Measurements from ENCODE around the gene CLEC4M. TPM values are rescaled to one million over a fixed set of nuclear protein-coding genes. Genes with fewer than 3 reads are reported as not detected.

CLEC4M gene
- polyA plus RNA-seq, 1 donor (not counting 4 experiments of a cell fraction or from before 2014, with no cell fraction given) = not detected

- Histone ChIP-seq H3K27ac (ENCODE audit: control insufficient read depth, insufficient read depth, low read length) (no peak overlapping the region), H3K4me1 (ENCODE audit: control insufficient read depth, extremely low read depth, insufficient read depth, low read length) (no peaks in the 10 kb centered on the region), H3K9me1 (ENCODE audit: control insufficient read depth, extremely low read depth, insufficient read depth, low read length) (no peaks in the 10 kb centered on the region), H3K4me2 (ENCODE audit: control insufficient read depth, extremely low read depth, insufficient read depth, low read depth, low read length) (no peak overlapping the region), H2AFZ (ENCODE audit: control insufficient read depth, low read length) (no peak overlapping the region), H4K20me1 (ENCODE audit: control insufficient read depth, extremely low read depth, insufficient read depth, low read length) (no peaks in the 10 kb centered on the region), H3K79me2 (ENCODE audit: control insufficient read depth, insufficient read depth, low read length) (no peaks in the 10 kb centered on the region), H3K9ac (ENCODE audit: control insufficient read depth, extremely low read depth, insufficient read depth, low read length) (no peak overlapping the region), H3K9me3 (ENCODE audit: control insufficient read depth, low read depth, low read length) (no peaks in the 10 kb centered on the region), H3K27me3 (ENCODE audit: control insufficient read depth, extremely low read depth, insufficient read depth, low read length) (peaks cover 26% of the 10 kb centered on the region), H3K4me3 (ENCODE audit: control insufficient read depth in 2 of 3, extremely low read depth in 1 of 3, insufficient read depth in 2 of 3, low read depth in 1 of 3, low read length in 3 of 3) (no peak overlapping the region), H3K36me3 (ENCODE audit: control insufficient read depth in 2 of 2, extremely low read depth in 1 of 2, insufficient read depth in 2 of 2, low read length in 2 of 2) (no peaks in the 10 kb centered on the region)
- dilution Hi-C loops (cut with MboI; ENCODE audit: extremely low pct_ligation_motif_present, low sequenced_read_pairs) = no loop called here
- DNase-seq (ENCODE audit: low read depth, low spot score) (no peak), FAIRE-seq (no peak)
- TF ChIP-seq CTCF (optimal IDR thresholded peaks at IDR 0.05 in 1 of 3, IDR thresholded peaks at IDR 0.05 in 1 of 3, conservative IDR thresholded peaks at IDR 0.05 in 1 of 3; ENCODE audit: extremely low read depth in 1 of 3, insufficient read depth in 2 of 3, low read length in 3 of 3) = no peak
- TF ChIP-seq EZH2 (IDR thresholded peaks at IDR 0.05; ENCODE audit: low read length) = no peak
Observed at GRCh38 chr19:7725791-7726190, 37.3 kb upstream of the CLEC4M start.

- Histone ChIP-seq H3K4me3 (ENCODE audit: control insufficient read depth in 2 of 3, extremely low read depth in 1 of 3, insufficient read depth in 2 of 3, low read depth in 1 of 3, low read length in 3 of 3) (no peak overlapping the region), H3K36me3 (ENCODE audit: control insufficient read depth in 2 of 2, extremely low read depth in 1 of 2, insufficient read depth in 2 of 2, low read length in 2 of 2) (no peaks in the 10 kb centered on the region), H3K4me2 (ENCODE audit: control insufficient read depth, extremely low read depth, insufficient read depth, low read depth, low read length) (no peak overlapping the region), H3K27me3 (ENCODE audit: control insufficient read depth, extremely low read depth, insufficient read depth, low read length) (peaks cover 47% of the 10 kb centered on the region), H3K9me3 (ENCODE audit: control insufficient read depth, low read depth, low read length) (no peaks in the 10 kb centered on the region), H2AFZ (ENCODE audit: control insufficient read depth, low read length) (no peak overlapping the region), H3K9me1 (ENCODE audit: control insufficient read depth, extremely low read depth, insufficient read depth, low read length) (no peaks in the 10 kb centered on the region), H4K20me1 (ENCODE audit: control insufficient read depth, extremely low read depth, insufficient read depth, low read length) (no peaks in the 10 kb centered on the region), H3K27ac (ENCODE audit: control insufficient read depth, insufficient read depth, low read length) (no peak overlapping the region), H3K9ac (ENCODE audit: control insufficient read depth, extremely low read depth, insufficient read depth, low read length) (no peak overlapping the region), H3K79me2 (ENCODE audit: control insufficient read depth, insufficient read depth, low read length) (no peaks in the 10 kb centered on the region), H3K4me1 (ENCODE audit: control insufficient read depth, extremely low read depth, insufficient read depth, low read length) (no peaks in the 10 kb centered on the region)
- TF ChIP-seq CTCF (optimal IDR thresholded peaks at IDR 0.05 in 1 of 3, IDR thresholded peaks at IDR 0.05 in 1 of 3, conservative IDR thresholded peaks at IDR 0.05 in 1 of 3; ENCODE audit: extremely low read depth in 1 of 3, insufficient read depth in 2 of 3, low read length in 3 of 3) (no peak), EZH2 (IDR thresholded peaks at IDR 0.05; ENCODE audit: low read length) (peak; percentile 38)
- dilution Hi-C loops (cut with MboI; ENCODE audit: extremely low pct_ligation_motif_present, low sequenced_read_pairs) = no loop called here
- FAIRE-seq (no peak), DNase-seq (ENCODE audit: low read depth, low spot score) (no peak)
Observed at GRCh38 chr19:7729211-7729610, 33.8 kb upstream of the CLEC4M start.
